ENCODE measurements around the gene XKRX.

GRCh38 chrX:100913111-100913510 lies 15.6 kb downstream of the XKRX start:
- TF ChIP-seq POLR2A (IDR thresholded peaks at IDR 0.05) (no peak), CTCF (IDR thresholded peaks at IDR 0.05) (no peak)

Measured in adrenal gland (tissue), 5 donors.